ENCODE measurements around the gene MYBPC2.

DNA sequence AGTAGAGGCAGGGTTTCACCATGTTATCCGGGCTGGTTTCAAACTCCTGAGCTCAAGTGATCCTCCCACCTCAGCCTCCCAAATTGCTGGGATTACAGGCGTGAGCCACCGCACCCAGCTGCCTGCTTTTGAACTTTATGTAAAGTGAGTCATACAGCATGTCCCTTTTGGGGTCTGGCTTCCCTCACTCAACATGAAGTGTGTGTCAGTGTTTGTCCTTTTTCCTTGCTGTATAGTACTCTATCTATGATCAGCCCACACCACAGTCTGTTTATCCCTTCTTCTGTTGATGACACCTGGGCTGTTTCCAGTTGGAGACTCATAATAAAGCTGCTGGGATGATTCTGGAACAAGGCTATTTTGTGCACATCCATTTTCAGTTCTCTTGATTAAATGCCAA is 11.9 kb upstream of the MYBPC2 start:
- TF ChIP-seq POLR2A (IDR thresholded peaks at IDR 0.05) (no peak), CTCF (IDR thresholded peaks at IDR 0.05 in 4 of 5, conservative IDR thresholded peaks at IDR 0.05 in 1 of 5) (no peak)
